Panc1 (cell line): Measurements from ENCODE around the gene ARMC10. TPM values are rescaled to one million over a fixed set of nuclear protein-coding genes. Genes with fewer than 3 reads are reported as not detected.

Source experiments
- ATAC-seq: fragments of 200-7000 bp; cut with Tn5 transposase; 2 replicates; pipeline ENCODE4 v1.9.1; 2020; ENCODE audit warnings: mild to moderate bottlenecking, moderate library complexity
- BruUV-seq: library from RNA; stranded (reverse); fragments of 400-500 nt; replicated peaks from 2 replicates; lab custom pipeline; 2021; lab: Mats Ljungman, UMichigan
- CTCF ChIA-PET: fragments of 300-600 bp; sonication (Branson Sonifier 250); formaldehyde crosslinking; loops from one replicate; lab custom pipeline; 2022; ENCODE audit warnings: antibody characterized with exemption; lab: Charles Lee
- POLR2A ChIA-PET: fragments of 300-600 bp; sonication (Branson Sonifier 250); formaldehyde crosslinking; loops from one replicate; lab custom pipeline; 2022; ENCODE audit warnings: antibody characterized with exemption; lab: Charles Lee
- DNase-seq: peaks from one replicate; pipeline ENCODE4 v3.0.0-alpha.2; 2010; ENCODE audit warnings: low read depth, low spot score
- H3K27ac ChIP-seq: 2 replicates; pipeline ENCODE4 v1.5.1; 2011; ENCODE audit warnings: mild to moderate bottlenecking, low read length, inconsistent platforms
- H3K27me3 ChIP-seq: fragments of 200-500 bp; sonication (Bioruptor generic); 2 replicates; pipeline ENCODE4 v1.6.0; 2014; ENCODE audit warnings: low read length, inconsistent platforms; ENCODE audit not compliant: control insufficient read depth, insufficient read depth
- H3K36me3 ChIP-seq: fragments of 200-500 bp; sonication (Bioruptor generic); 2 replicates; pipeline ENCODE4 v1.5.1; 2014; ENCODE audit warnings: inconsistent platforms, mild to moderate bottlenecking, low read length, moderate library complexity; ENCODE audit not compliant: control insufficient read depth, insufficient read depth
- H3K4me1 ChIP-seq: 2 replicates; pipeline ENCODE4 v1.5.1; 2011; ENCODE audit warnings: inconsistent platforms, mild to moderate bottlenecking, low read length, moderate library complexity; ENCODE audit not compliant: control insufficient read depth, insufficient read depth
- H3K4me3 ChIP-seq, 2 experiments: 2 replicates each; pipeline ENCODE4 v1.5.1; 2011 to 2012; ENCODE audit warnings: low read depth in 2 of 2, low read length in 2 of 2, mild to moderate bottlenecking in 2 of 2, inconsistent platforms in 1 of 2, moderate library complexity in 1 of 2
- H3K9me3 ChIP-seq: fragments of 200-500 bp; sonication (Bioruptor generic); 2 replicates; pipeline ENCODE4 v1.5.1; 2014; ENCODE audit warnings: low read depth, mild to moderate bottlenecking, inconsistent platforms, low read length, moderate library complexity; ENCODE audit not compliant: control insufficient read depth, insufficient read depth
- POLR2AphosphoS5 ChIP-seq: IDR thresholded peaks from 2 replicates; pipeline ENCODE4 v1.6.1; 2012; ENCODE audit warnings: mild to moderate bottlenecking, low read depth, low read length, moderate library complexity
- SIN3A ChIP-seq: IDR thresholded peaks from 2 replicates; pipeline ENCODE4 v1.6.1; 2012; ENCODE audit warnings: low read depth, mild to moderate bottlenecking, low read length, moderate library complexity, borderline replicate concordance; ENCODE audit not compliant: insufficient read depth
- TCF7L2 ChIP-seq: IDR thresholded peaks from 2 replicates; pipeline ENCODE4 v1.6.1; 2011; ENCODE audit warnings: mild to moderate bottlenecking, low read depth, low read length, inconsistent platforms
- in situ Hi-C: cut with HindIII; loops from 2 replicates; pipeline ENCODE4 v1.10.0; 2016; ENCODE audit warnings: low sequenced_read_pairs, low pct_unique_long_range_greater_than_20kb
- intact Hi-C: fragments of 100-400 bp; cut with micrococcal nuclease; formaldehyde crosslinking; loops from one replicate; pipeline ENCODE4 v1.10.0; 2022; ENCODE audit not compliant: unreplicated experiment
- total RNA-seq: library from RNA; stranded (reverse); gene quantifications from one replicate; pipeline ENCODE4 v1.2.1, GENCODE V29; 2021; ENCODE audit not compliant: unreplicated experiment
- TF ChIP-seq, protein P1 (sequence below), 2 experiments: IDR thresholded peaks; 2 replicates each; pipeline ENCODE4 v1.6.1; 2011 to 2012; ENCODE audit warnings: low read depth in 2 of 2, control low read depth in 1 of 2, low read length in 1 of 2, mild to moderate bottlenecking in 1 of 2, moderate library complexity in 1 of 2; ENCODE audit not compliant: insufficient read depth in 1 of 2
- TF ChIP-seq, protein P2 (sequence below): fragments of 450-650 bp; IDR thresholded peaks from 2 replicates; pipeline ENCODE4 v1.5.1; 2017; ENCODE audit warnings: mild to moderate bottlenecking

Gene ARMC10
- total RNA-seq, 1 experiment from 2014 or later: 73.2 TPM

DNA sequence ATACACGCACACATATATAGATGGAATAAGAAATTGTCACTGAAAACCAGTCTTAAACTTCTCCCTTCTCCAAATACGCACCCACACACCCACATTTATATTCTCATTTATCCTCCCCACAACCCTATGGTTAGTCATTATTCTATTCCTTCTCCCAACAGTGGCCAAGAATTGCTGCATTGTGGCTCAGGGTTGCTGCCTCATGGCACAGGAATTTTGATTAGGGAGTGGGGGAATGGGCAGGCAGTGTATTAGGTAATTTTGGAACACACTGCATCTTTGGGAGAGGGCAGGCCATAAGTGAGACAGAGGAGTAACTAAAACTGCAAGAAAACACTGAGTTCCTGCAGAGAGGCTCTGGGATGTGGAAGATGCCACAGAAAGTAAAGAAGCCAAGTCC, 38.2 kb downstream of the ARMC10 start:
- no peaks in the 10 kb centered on the region for H3K4me1 ChIP-seq
- DNase-seq (no peak), ATAC-seq (peak; percentile 63; the same call in 1 of the 2 replicates)
- H3K9me3 ChIP-seq: no peaks in the 10 kb centered on the region
- intact Hi-C loops (no loop called here), in situ Hi-C loops (no loop called here)
- no peaks in the 10 kb centered on the region for H3K27me3 ChIP-seq
- POLR2A ChIA-PET: no interaction called here
- H3K4me3 ChIP-seq: no peak overlapping the region
- no peak overlapping the region for H3K27ac ChIP-seq
- CTCF ChIA-PET: no interaction called here
- TF ChIP-seq POLR2AphosphoS5: no peak
- BruUV-seq: no TSS peak
- H3K36me3 ChIP-seq: no peaks in the 10 kb centered on the region

DNA sequence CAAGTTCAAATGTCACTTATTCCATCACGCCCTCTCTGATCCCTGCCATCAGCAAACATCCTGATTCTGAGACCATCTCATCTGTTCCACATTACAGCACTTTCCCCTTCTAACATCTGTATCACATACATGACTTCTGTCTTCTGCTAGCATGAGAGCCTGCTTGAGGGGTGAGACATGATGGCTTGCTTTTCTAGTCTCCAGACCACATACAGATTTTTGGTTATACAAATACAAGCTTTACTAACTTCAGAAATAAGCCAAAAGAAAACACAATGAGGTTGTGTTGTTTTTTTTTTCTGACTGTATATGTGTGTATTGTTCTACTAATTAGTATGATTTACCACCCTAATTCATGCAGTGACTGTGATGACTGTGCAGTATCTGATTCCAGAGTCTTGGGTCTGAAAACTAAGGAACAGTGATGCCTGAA, 39.7 kb downstream of the ARMC10 start:
- ChIA-PET CTCF (no interaction called here), POLR2A (no interaction called here)
- DNase-seq (no peak), ATAC-seq (no peak)
- in situ Hi-C loops (no loop called here), intact Hi-C loops (no loop called here)
- H3K4me1 ChIP-seq: no peaks in the 10 kb centered on the region
- H3K27ac ChIP-seq: no peak overlapping the region
- no peaks in the 10 kb centered on the region for H3K27me3 ChIP-seq
- no peak overlapping the region for H3K4me3 ChIP-seq
- BruUV-seq: no TSS peak
- TF ChIP-seq, protein P1, sequence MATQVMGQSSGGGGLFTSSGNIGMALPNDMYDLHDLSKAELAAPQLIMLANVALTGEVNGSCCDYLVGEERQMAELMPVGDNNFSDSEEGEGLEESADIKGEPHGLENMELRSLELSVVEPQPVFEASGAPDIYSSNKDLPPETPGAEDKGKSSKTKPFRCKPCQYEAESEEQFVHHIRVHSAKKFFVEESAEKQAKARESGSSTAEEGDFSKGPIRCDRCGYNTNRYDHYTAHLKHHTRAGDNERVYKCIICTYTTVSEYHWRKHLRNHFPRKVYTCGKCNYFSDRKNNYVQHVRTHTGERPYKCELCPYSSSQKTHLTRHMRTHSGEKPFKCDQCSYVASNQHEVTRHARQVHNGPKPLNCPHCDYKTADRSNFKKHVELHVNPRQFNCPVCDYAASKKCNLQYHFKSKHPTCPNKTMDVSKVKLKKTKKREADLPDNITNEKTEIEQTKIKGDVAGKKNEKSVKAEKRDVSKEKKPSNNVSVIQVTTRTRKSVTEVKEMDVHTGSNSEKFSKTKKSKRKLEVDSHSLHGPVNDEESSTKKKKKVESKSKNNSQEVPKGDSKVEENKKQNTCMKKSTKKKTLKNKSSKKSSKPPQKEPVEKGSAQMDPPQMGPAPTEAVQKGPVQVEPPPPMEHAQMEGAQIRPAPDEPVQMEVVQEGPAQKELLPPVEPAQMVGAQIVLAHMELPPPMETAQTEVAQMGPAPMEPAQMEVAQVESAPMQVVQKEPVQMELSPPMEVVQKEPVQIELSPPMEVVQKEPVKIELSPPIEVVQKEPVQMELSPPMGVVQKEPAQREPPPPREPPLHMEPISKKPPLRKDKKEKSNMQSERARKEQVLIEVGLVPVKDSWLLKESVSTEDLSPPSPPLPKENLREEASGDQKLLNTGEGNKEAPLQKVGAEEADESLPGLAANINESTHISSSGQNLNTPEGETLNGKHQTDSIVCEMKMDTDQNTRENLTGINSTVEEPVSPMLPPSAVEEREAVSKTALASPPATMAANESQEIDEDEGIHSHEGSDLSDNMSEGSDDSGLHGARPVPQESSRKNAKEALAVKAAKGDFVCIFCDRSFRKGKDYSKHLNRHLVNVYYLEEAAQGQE (IDR thresholded peaks at IDR 0.05; ENCODE audit: insufficient read depth in 1 of 2, low read depth in 2 of 2, low read length in 1 of 2): no peak
- TF ChIP-seq TCF7L2: no peak
- no peak for TF ChIP-seq POLR2AphosphoS5
- TF ChIP-seq, protein P2, sequence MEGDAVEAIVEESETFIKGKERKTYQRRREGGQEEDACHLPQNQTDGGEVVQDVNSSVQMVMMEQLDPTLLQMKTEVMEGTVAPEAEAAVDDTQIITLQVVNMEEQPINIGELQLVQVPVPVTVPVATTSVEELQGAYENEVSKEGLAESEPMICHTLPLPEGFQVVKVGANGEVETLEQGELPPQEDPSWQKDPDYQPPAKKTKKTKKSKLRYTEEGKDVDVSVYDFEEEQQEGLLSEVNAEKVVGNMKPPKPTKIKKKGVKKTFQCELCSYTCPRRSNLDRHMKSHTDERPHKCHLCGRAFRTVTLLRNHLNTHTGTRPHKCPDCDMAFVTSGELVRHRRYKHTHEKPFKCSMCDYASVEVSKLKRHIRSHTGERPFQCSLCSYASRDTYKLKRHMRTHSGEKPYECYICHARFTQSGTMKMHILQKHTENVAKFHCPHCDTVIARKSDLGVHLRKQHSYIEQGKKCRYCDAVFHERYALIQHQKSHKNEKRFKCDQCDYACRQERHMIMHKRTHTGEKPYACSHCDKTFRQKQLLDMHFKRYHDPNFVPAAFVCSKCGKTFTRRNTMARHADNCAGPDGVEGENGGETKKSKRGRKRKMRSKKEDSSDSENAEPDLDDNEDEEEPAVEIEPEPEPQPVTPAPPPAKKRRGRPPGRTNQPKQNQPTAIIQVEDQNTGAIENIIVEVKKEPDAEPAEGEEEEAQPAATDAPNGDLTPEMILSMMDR: no peak
- TF ChIP-seq SIN3A: no peak
- no peaks in the 10 kb centered on the region for H3K9me3 ChIP-seq
- H3K36me3 ChIP-seq: 0 out of 2 replicates have a peak, but pooled peaks cover 2% of the 10 kb centered on the region

DNA sequence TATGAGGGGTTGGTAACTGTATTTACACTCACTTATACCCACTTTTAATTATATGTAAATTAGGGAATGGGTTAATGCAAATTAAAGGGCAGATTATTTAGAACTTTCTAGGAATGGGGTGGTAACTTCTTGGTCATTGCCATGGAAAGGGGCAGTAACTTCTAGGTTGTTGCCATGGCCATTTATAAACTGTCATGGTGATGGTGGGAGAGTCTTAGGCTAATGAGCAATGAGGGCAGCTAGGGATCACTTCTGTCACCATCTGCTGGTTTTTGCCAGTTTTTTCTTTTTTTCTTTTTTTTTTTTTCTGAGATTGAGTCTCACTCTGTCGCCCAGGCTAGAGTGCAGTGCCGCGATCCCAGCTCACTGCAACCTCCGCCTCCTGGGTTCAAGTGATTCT, 40.8 kb downstream of the ARMC10 start:
- intact Hi-C loops (no loop called here), in situ Hi-C loops (no loop called here)
- no peaks in the 10 kb centered on the region for H3K27me3 ChIP-seq
- ChIA-PET POLR2A (no interaction called here), CTCF (no interaction called here)
- H3K4me3 ChIP-seq: no peak overlapping the region
- ATAC-seq (no peak), DNase-seq (no peak)
- no peaks in the 10 kb centered on the region for H3K9me3 ChIP-seq
- H3K36me3 ChIP-seq: peaks cover 4% of the 10 kb centered on the region; the same call in 1 of the 2 replicates
- H3K4me1 ChIP-seq: no peaks in the 10 kb centered on the region
- H3K27ac ChIP-seq: no peak overlapping the region
- TF ChIP-seq, protein P2: no peak
- TF ChIP-seq SIN3A (no peak), TCF7L2 (no peak), POLR2AphosphoS5 (no peak)
- TF ChIP-seq, protein P1 (IDR thresholded peaks at IDR 0.05; ENCODE audit: insufficient read depth in 1 of 2, low read depth in 2 of 2, low read length in 1 of 2): no peak
- no TSS peak for BruUV-seq
